Keratinocyte (primary cell): ENCODE measurements around the gene ZNF132. TPM values are rescaled to one million over a fixed set of nuclear protein-coding genes. Genes with fewer than 3 reads are reported as not detected.

Source experiments
- DNase-seq: peaks from one replicate; pipeline ENCODE4 v3.0.0-alpha.2; 2011; ENCODE audit warnings: low read depth, missing footprints, low spot score
- FAIRE-seq: peaks from 2 replicates; lab custom pipeline; 2011; peaks lifted over from hg19 to GRCh38; lab: Jason Lieb, UNC
- H2AFZ ChIP-seq: 2 replicates; pipeline ENCODE4 v1.6.0; 2012; ENCODE audit warnings: low read length, control low read depth, inconsistent platforms; ENCODE audit not compliant: control insufficient read depth
- H3K27ac ChIP-seq: 2 replicates; pipeline ENCODE4 v1.5.1; 2011; ENCODE audit warnings: low read length; ENCODE audit not compliant: control insufficient read depth, insufficient read depth
- H3K27me3 ChIP-seq: 3 replicates; pipeline ENCODE4 v1.6.0; 2011; ENCODE audit warnings: low read length; ENCODE audit not compliant: control insufficient read depth, insufficient read depth; ENCODE audit errors: extremely low read depth
- H3K36me3 ChIP-seq, 2 experiments: 2 replicates in 1 of 2; 3 replicates in 1 of 2; pipeline ENCODE4 v1.5.1; 2011; ENCODE audit warnings: low read length in 2 of 2, mild to moderate bottlenecking in 1 of 2; ENCODE audit not compliant: control insufficient read depth in 2 of 2, insufficient read depth in 2 of 2; ENCODE audit errors: extremely low read depth in 1 of 2
- H3K4me1 ChIP-seq: 3 replicates; pipeline ENCODE4 v1.5.1; 2011; ENCODE audit warnings: low read length; ENCODE audit not compliant: control insufficient read depth, insufficient read depth; ENCODE audit errors: extremely low read depth
- H3K4me2 ChIP-seq: 3 replicates; pipeline ENCODE4 v1.6.0; 2011; ENCODE audit warnings: low read depth, low read length; ENCODE audit not compliant: control insufficient read depth, insufficient read depth; ENCODE audit errors: extremely low read depth
- H3K4me3 ChIP-seq, 3 experiments: fragments of 200-600 bp in 1 of 3; sonication (generic) in 1 of 3; 2 replicates in 2 of 3; 3 replicates in 1 of 3; pipeline ENCODE4 v1.5.1; 2011 to 2016; ENCODE audit warnings: low read length in 3 of 3, mild to moderate bottlenecking in 3 of 3, control low read depth in 2 of 3, inconsistent platforms in 1 of 3, low read depth in 1 of 3, mixed read lengths in 1 of 3, mixed run types in 1 of 3, moderate library complexity in 1 of 3; ENCODE audit not compliant: control insufficient read depth in 2 of 3, insufficient read depth in 2 of 3; ENCODE audit errors: extremely low read depth in 1 of 3
- H3K79me2 ChIP-seq: 2 replicates; pipeline ENCODE4 v1.6.0; 2012; ENCODE audit warnings: low read length; ENCODE audit not compliant: control insufficient read depth, insufficient read depth
- H3K9ac ChIP-seq: 3 replicates; pipeline ENCODE4 v1.6.0; 2011; ENCODE audit warnings: low read length; ENCODE audit not compliant: control insufficient read depth, insufficient read depth; ENCODE audit errors: extremely low read depth
- H3K9me1 ChIP-seq: 3 replicates; pipeline ENCODE4 v1.6.0; 2011; ENCODE audit warnings: low read length; ENCODE audit not compliant: control insufficient read depth, insufficient read depth; ENCODE audit errors: extremely low read depth
- H3K9me3 ChIP-seq: 2 replicates; pipeline ENCODE4 v1.5.1; 2012; ENCODE audit warnings: low read depth, low read length; ENCODE audit not compliant: control insufficient read depth
- H4K20me1 ChIP-seq: 3 replicates; pipeline ENCODE4 v1.6.0; 2011; ENCODE audit warnings: low read length; ENCODE audit not compliant: control insufficient read depth, insufficient read depth; ENCODE audit errors: extremely low read depth
- EZH2 ChIP-seq: IDR thresholded peaks from one replicate; pipeline ENCODE4 v1.6.1; 2012; ENCODE audit warnings: inconsistent platforms, mild to moderate bottlenecking, low read length, moderate library complexity
- dilution Hi-C: fragments of 300-500 bp; cut with MboI; formaldehyde crosslinking; loops from one replicate; pipeline ENCODE4 v1.7.0; 2020; ENCODE audit warnings: low sequenced_read_pairs; ENCODE audit not compliant: extremely low pct_ligation_motif_present
- polyA plus RNA-seq, 5 experiments: library from polyadenylated mRNA; depleted of rRNA in 3 of 5; stranded (reverse) in 3 of 5; stranded (forward) in 1 of 5; unstranded in 1 of 5; fragments of >200 nt; gene quantifications; 1 replicate in 1 of 5; 2 replicates in 3 of 5; 3 replicates in 1 of 5; pipeline versions ENCODE4 v1.2.1 to v1.2.3, GENCODE V29; 2011 to 2012; ENCODE audit warnings: missing spikeins in 2 of 5, low read depth in 1 of 5, low replicate concordance in 1 of 5
- TF ChIP-seq, protein P1 (sequence below), 3 experiments: IDR thresholded peaks in 1 of 3; conservative IDR thresholded peaks in 1 of 3; optimal IDR thresholded peaks in 1 of 3; 2 replicates in 2 of 3; 3 replicates in 1 of 3; pipeline versions ENCODE3 to v1.5.1; 2011; ENCODE audit warnings: low read length in 3 of 3, mild to moderate bottlenecking in 3 of 3, moderate library complexity in 2 of 3, control low read depth in 1 of 3, inconsistent platforms in 1 of 3; ENCODE audit not compliant: insufficient read depth in 2 of 3; ENCODE audit errors: extremely low read depth in 1 of 3

The ZNF132 gene
- polyA plus RNA-seq, 1 donor (not counting 4 experiments of a cell fraction or from before 2014, with no cell fraction given), result 1.6 TPM

DNA sequence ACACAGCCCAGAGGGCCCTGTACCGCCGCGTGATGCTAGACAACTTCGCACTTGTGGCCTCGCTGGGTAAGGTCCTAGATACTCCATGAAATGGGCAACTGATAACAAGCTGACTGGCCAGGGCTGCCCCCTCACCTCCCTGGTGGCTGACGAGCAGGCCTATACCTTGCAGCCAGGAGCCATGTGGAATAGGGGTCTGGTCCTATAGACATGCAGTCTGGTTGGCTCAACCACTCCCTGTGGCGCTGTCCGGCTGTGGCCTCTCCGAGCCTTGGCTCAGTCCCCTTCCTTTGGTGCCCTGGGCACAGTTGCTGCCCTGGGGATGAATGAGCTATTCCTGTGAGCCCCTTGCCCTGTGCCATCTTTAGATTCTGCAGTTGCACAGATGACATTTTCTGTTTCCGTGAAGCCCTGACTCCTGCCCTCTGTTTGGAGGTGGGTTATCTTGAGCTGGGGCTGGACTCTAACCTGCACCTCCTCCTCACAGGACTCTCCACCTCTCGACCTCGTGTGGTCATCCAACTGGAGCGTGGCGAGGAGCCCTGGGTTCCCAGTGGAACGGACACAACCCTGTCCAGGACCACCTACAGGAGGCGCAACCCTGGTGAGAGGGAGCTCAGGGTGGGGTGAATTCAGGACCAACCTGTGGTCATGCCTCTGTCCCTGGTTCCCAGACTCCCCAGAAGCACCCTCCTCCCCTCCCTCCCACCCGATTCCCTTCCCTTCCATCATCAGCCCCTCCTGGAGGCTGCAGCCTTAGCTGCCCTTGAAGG is 29.5 kb upstream of the ZNF132 start:
- Histone ChIP-seq H3K79me2 (peaks cover 23% of the 10 kb centered on the region), H3K9me3 (no peaks in the 10 kb centered on the region), H3K4me3 (no peak overlapping the region), H3K27me3 (no peaks in the 10 kb centered on the region), H3K9ac (no peak overlapping the region), H3K36me3 (peaks cover 0 to 15% of the 10 kb centered on the region in 2 experiments), H3K4me2 (no peak overlapping the region), H4K20me1 (peaks cover 4% of the 10 kb centered on the region), H3K9me1 (no peaks in the 10 kb centered on the region), H3K27ac (no peak overlapping the region), H3K4me1 (peaks cover 14% of the 10 kb centered on the region), H2AFZ (no peak overlapping the region)
- no peak for DNase-seq
- no peak for FAIRE-seq
- no peak for TF ChIP-seq EZH2
- TF ChIP-seq, protein P1, sequence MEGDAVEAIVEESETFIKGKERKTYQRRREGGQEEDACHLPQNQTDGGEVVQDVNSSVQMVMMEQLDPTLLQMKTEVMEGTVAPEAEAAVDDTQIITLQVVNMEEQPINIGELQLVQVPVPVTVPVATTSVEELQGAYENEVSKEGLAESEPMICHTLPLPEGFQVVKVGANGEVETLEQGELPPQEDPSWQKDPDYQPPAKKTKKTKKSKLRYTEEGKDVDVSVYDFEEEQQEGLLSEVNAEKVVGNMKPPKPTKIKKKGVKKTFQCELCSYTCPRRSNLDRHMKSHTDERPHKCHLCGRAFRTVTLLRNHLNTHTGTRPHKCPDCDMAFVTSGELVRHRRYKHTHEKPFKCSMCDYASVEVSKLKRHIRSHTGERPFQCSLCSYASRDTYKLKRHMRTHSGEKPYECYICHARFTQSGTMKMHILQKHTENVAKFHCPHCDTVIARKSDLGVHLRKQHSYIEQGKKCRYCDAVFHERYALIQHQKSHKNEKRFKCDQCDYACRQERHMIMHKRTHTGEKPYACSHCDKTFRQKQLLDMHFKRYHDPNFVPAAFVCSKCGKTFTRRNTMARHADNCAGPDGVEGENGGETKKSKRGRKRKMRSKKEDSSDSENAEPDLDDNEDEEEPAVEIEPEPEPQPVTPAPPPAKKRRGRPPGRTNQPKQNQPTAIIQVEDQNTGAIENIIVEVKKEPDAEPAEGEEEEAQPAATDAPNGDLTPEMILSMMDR (optimal IDR thresholded peaks at IDR 0.05 in 1 of 3, IDR thresholded peaks at IDR 0.05 in 1 of 3, conservative IDR thresholded peaks at IDR 0.05 in 1 of 3; ENCODE audit: extremely low read depth in 1 of 3, insufficient read depth in 2 of 3, low read length in 3 of 3), result no peak
- dilution Hi-C loops, result no loop called here

DNA sequence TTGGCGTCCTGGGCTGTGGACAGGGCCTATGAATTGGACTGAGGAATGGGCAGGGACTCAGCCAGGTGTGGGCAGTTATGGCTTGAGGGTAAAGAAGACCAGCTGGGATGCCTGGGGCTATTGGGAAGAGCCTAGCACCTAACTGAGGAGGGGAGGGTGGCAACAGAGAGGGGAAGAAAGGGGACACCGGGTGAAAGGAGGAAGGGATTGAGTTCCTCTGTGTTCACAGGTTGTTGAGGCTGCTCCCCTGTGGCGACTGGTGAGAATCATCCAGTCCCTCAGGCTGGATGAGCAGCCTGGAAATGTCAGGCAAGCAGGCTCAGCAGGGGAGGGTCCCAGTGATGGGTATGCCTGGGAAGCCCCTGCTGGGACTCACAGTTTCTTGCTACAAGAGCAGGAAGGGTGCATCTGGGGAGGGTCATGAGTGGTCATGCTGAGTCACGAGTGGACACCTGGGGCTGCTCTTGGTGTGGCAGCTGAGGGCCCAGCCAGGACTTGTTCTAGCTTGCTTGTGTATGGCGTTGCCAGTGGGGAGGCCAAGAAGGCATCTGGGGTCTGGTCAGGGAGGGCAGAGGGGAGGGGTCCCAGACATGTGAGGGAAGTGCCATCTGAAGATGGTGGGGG is 28.4 kb upstream of the ZNF132 start:
- dilution Hi-C loops, result no loop called here
- Histone ChIP-seq H3K9ac (peak overlapping the region; percentile 22), H3K27ac (peak overlapping the region; percentile 3), H2AFZ (no peak overlapping the region), H3K9me3 (no peaks in the 10 kb centered on the region), H3K4me2 (peak overlapping the region; percentile 87), H3K79me2 (peaks cover 23% of the 10 kb centered on the region), H3K4me3 (peak overlapping the region; percentile 24 to 99 (median 29)), H3K9me1 (no peaks in the 10 kb centered on the region), H3K27me3 (no peaks in the 10 kb centered on the region), H4K20me1 (peaks cover 4% of the 10 kb centered on the region), H3K36me3 (peaks cover 0 to 15% of the 10 kb centered on the region in 2 experiments), H3K4me1 (peaks cover 14% of the 10 kb centered on the region)
- FAIRE-seq (no peak), DNase-seq (no peak)
- TF ChIP-seq EZH2, result no peak
- TF ChIP-seq, protein P1 (optimal IDR thresholded peaks at IDR 0.05 in 1 of 3, IDR thresholded peaks at IDR 0.05 in 1 of 3, conservative IDR thresholded peaks at IDR 0.05 in 1 of 3; ENCODE audit: extremely low read depth in 1 of 3, insufficient read depth in 2 of 3, low read length in 3 of 3), result peak in 1 of 3 experiments; percentile 51
